Jurkat, Clone E6-1 (cell line): ENCODE results near the gene PDE9A.

ENCODE experiments used
- DNase-seq: peaks from one replicate; pipeline ENCODE4 v3.0.0-alpha.2; 2011; ENCODE audit warnings: low read depth, low spot score
- H3K4me3 ChIP-seq: 2 replicates; pipeline ENCODE4 v1.5.1; 2011; ENCODE audit warnings: mild to moderate bottlenecking, low read length, control low read depth, moderate library complexity

Gene PDE9A

GRCh38 chr21:42722808-42723473 lies 69.5 kb downstream of the PDE9A start:
- DNase-seq, result no peak
- no peak overlapping the region for H3K4me3 ChIP-seq

GRCh38 chr21:42724226-42724920 lies 71.0 kb downstream of the PDE9A start:
- DNase-seq, result no peak
- H3K4me3 ChIP-seq, result no peak overlapping the region

GRCh38 chr21:42725416-42725930 lies 72.1 kb downstream of the PDE9A start:
- DNase-seq, result no peak
- no peak overlapping the region for H3K4me3 ChIP-seq

GRCh38 chr21:42731264-42732032 lies 78.0 kb downstream of the PDE9A start:
- no peak overlapping the region for H3K4me3 ChIP-seq
- DNase-seq, result no peak

GRCh38 chr21:42732033-42732410 lies 78.6 kb downstream of the PDE9A start:
- DNase-seq, result no peak
- H3K4me3 ChIP-seq, result no peak overlapping the region

- DNase-seq, result no peak
- no peak overlapping the region for H3K4me3 ChIP-seq
These were observed 79.7 kb downstream of the PDE9A start for GRCh38 chr21:42733037-42733627.

- H3K4me3 ChIP-seq, result no peak overlapping the region
- no peak for DNase-seq
These were observed 80.5 kb downstream of the PDE9A start for GRCh38 chr21:42733874-42734273.

- no peak for DNase-seq
- no peak overlapping the region for H3K4me3 ChIP-seq
These were observed 81.0 kb downstream of the PDE9A start for GRCh38 chr21:42734323-42734971.

GRCh38 chr21:42735061-42735460 lies 81.6 kb downstream of the PDE9A start:
- no peak overlapping the region for H3K4me3 ChIP-seq
- no peak for DNase-seq

GRCh38 chr21:42735944-42736343 lies 82.5 kb downstream of the PDE9A start:
- no peak for DNase-seq
- no peak overlapping the region for H3K4me3 ChIP-seq

- H3K4me3 ChIP-seq, result no peak overlapping the region
- no peak for DNase-seq
These were observed 83.4 kb downstream of the PDE9A start for GRCh38 chr21:42736646-42737350.

GRCh38 chr21:42737951-42738590 lies 84.7 kb downstream of the PDE9A start:
- peak; percentile 48 for DNase-seq
- 0 out of 2 replicates have a peak overlapping the region, but pooled peaks have one; percentile 11 for H3K4me3 ChIP-seq

GRCh38 chr21:42739061-42739931 lies 85.9 kb downstream of the PDE9A start:
- DNase-seq, result no peak
- H3K4me3 ChIP-seq, result no peak overlapping the region

- no peak for DNase-seq
- H3K4me3 ChIP-seq, result no peak overlapping the region
These were observed 87.0 kb downstream of the PDE9A start for GRCh38 chr21:42740405-42740909.

GRCh38 chr21:42741066-42741465 lies 87.6 kb downstream of the PDE9A start:
- no peak for DNase-seq
- H3K4me3 ChIP-seq, result no peak overlapping the region

- DNase-seq, result no peak
- H3K4me3 ChIP-seq, result no peak overlapping the region
These were observed 91.4 kb downstream of the PDE9A start for GRCh38 chr21:42744520-42745445.
